ENCODE measurements around the gene PGAP6.

GRCh38 chr16:360698-361336, 21.0 kb downstream of the PGAP6 start:
- no peak for TF ChIP-seq POLR2A (IDR thresholded peaks at IDR 0.05)
- no peak for TF ChIP-seq CTCF (IDR thresholded peaks at IDR 0.05)
